Measurements from ENCODE around the gene FAM174B. TPM values are rescaled to one million over a fixed set of nuclear protein-coding genes. Genes with fewer than 3 reads are reported as not detected.
A peak's percentile ranks its signal among the peaks of the same experiment; 100 is the strongest.

The FAM174B gene
- total RNA-seq = 10 to 100 TPM in 1 of 2 donors, 1 to 10 TPM in 1; 9.9 to 23.5 TPM
- polyA plus RNA-seq (ENCODE audit: insufficient read length in 2 of 2) = 10 to 100 TPM; 16.9 to 19.0 TPM
- long read RNA-seq, donor 1, transcript FAM174B-201 (3 exons, 2,792 nt) = major isoform, 7 of 90 reads
- long read RNA-seq, donor 1, partial matches to known transcripts = 82 of 90 reads
- long read RNA-seq, donor 1, other reads (novel, unspliced or antisense) = 0 of 90 reads
- long read RNA-seq, donor 2 = 0 reads
- long read RNA-seq, donor 3, partial matches to known transcripts = 0 of 2 reads
- long read RNA-seq, donor 3, other reads (novel, unspliced or antisense) = 0 of 2 reads
- long read RNA-seq, donor 4, transcript FAM174B-201 (3 exons, 2,792 nt) = major isoform, 9 of 9 reads
- long read RNA-seq, donor 4, partial matches to known transcripts = 0 of 9 reads
- long read RNA-seq, donor 4, other reads (novel, unspliced or antisense) = 0 of 9 reads

- DNase-seq (ENCODE audit: low read depth in 4 of 6, low spot score in 6 of 6) = peak in 2 of 6 donors; percentile 78 to 88
- Histone ChIP-seq H3K4me3 (ENCODE audit: low read depth, low read length) (peak within 1 kb of the TSS; percentile 19), H3K27ac (ENCODE audit: low read depth, low read length) (peak within 1 kb of the TSS; percentile 57), H3K36me3 (ENCODE audit: control insufficient read depth, insufficient read depth, low read length) (no peaks in the 10 kb centered on the region), H3K4me1 (ENCODE audit: control insufficient read depth, insufficient read depth, low read length) (peaks cover 23% of the 10 kb centered on the region), H3K27me3 (ENCODE audit: control insufficient read depth, insufficient read depth, low read length) (no peaks in the 10 kb centered on the region), H3K9me3 (ENCODE audit: control insufficient read depth, insufficient read depth, low read length) (peaks cover 3% of the 10 kb centered on the region)
- under 1% methylated on average over 99 of the region's 100 CpGs for WGBS (ENCODE audit: insufficient coverage)
These were observed at the start of gene FAM174B for GRCh38 chr15:92655178-92655995. FAM174B (minus strand) TSS chr15:92655775.

- no peak overlapping the region for H3K27ac ChIP-seq (ENCODE audit: low read depth, low read length)
- H3K4me3 ChIP-seq (ENCODE audit: low read depth, low read length) = no peak overlapping the region
- no CpG with 5 or more reads among the region's 5 CpGs for WGBS (ENCODE audit: insufficient coverage)
- no peaks in the 10 kb centered on the region for H3K27me3 ChIP-seq (ENCODE audit: control insufficient read depth, insufficient read depth, low read length)
- no peaks in the 10 kb centered on the region for H3K36me3 ChIP-seq (ENCODE audit: control insufficient read depth, insufficient read depth, low read length)
- no peaks in the 10 kb centered on the region for H3K4me1 ChIP-seq (ENCODE audit: control insufficient read depth, insufficient read depth, low read length)
- H3K9me3 ChIP-seq (ENCODE audit: control insufficient read depth, insufficient read depth, low read length) = no peaks in the 10 kb centered on the region
- no peak for DNase-seq (ENCODE audit: low read depth in 4 of 6, low spot score in 6 of 6)
These were observed 40.5 kb upstream of the FAM174B start for GRCh38 chr15:92696096-92696495.

- no CpG with 5 or more reads among the region's 5 CpGs for WGBS (ENCODE audit: insufficient coverage)
- Histone ChIP-seq H3K27me3 (ENCODE audit: control insufficient read depth, insufficient read depth, low read length) (no peaks in the 10 kb centered on the region), H3K27ac (ENCODE audit: low read depth, low read length) (no peak overlapping the region), H3K9me3 (ENCODE audit: control insufficient read depth, insufficient read depth, low read length) (peaks cover 2% of the 10 kb centered on the region), H3K4me1 (ENCODE audit: control insufficient read depth, insufficient read depth, low read length) (no peaks in the 10 kb centered on the region), H3K4me3 (ENCODE audit: low read depth, low read length) (no peak overlapping the region), H3K36me3 (ENCODE audit: control insufficient read depth, insufficient read depth, low read length) (no peaks in the 10 kb centered on the region)
- peak in 2 of 6 donors; percentile 45 to 61 for DNase-seq (ENCODE audit: low read depth in 4 of 6, low spot score in 6 of 6)
These were observed 38.2 kb upstream of the FAM174B start for GRCh38 chr15:92693691-92694331.

- DNase-seq (ENCODE audit: low read depth in 4 of 6, low spot score in 6 of 6) = peak in 1 of 6 donors; percentile 57
- no peak overlapping the region for H3K27ac ChIP-seq (ENCODE audit: low read depth, low read length)
- 74% methylated on average over 3 of the region's 3 CpGs for WGBS (ENCODE audit: insufficient coverage)
- H3K4me3 ChIP-seq (ENCODE audit: low read depth, low read length) = no peak overlapping the region
- H3K36me3 ChIP-seq (ENCODE audit: control insufficient read depth, insufficient read depth, low read length) = no peaks in the 10 kb centered on the region
- no peaks in the 10 kb centered on the region for H3K27me3 ChIP-seq (ENCODE audit: control insufficient read depth, insufficient read depth, low read length)
- peaks cover 8% of the 10 kb centered on the region for H3K9me3 ChIP-seq (ENCODE audit: control insufficient read depth, insufficient read depth, low read length)
- no peaks in the 10 kb centered on the region for H3K4me1 ChIP-seq (ENCODE audit: control insufficient read depth, insufficient read depth, low read length)
These were observed 34.8 kb upstream of the FAM174B start for GRCh38 chr15:92690395-92690794.

DNA sequence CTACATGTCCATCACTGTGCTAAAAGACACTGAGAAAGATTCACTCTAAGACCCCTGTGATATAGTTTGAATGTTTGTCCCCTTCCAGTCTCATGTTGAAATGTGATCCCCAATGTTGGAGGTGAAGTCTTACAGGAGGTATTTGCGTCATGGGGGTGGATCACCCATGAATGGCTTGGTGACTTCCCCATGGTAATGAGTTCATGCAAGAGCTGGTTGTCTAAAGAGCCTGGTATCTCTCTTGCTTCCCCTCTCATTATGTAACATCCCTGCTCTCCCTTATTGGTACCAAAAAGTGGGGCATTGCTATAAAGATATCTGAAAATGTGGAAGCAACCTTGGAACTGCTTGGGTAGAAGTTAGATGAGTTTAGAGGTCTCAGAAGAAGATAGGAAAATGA lies 32.2 kb upstream of the FAM174B start:
- H3K27ac ChIP-seq (ENCODE audit: low read depth, low read length) = no peak overlapping the region
- no peak for DNase-seq (ENCODE audit: low read depth in 4 of 6, low spot score in 6 of 6)
- no peaks in the 10 kb centered on the region for H3K27me3 ChIP-seq (ENCODE audit: control insufficient read depth, insufficient read depth, low read length)
- WGBS (ENCODE audit: insufficient coverage) = no CpG with 5 or more reads among the region's 1 CpG
- H3K4me3 ChIP-seq (ENCODE audit: low read depth, low read length) = no peak overlapping the region
- H3K4me1 ChIP-seq (ENCODE audit: control insufficient read depth, insufficient read depth, low read length) = no peaks in the 10 kb centered on the region
- H3K36me3 ChIP-seq (ENCODE audit: control insufficient read depth, insufficient read depth, low read length) = no peaks in the 10 kb centered on the region
- H3K9me3 ChIP-seq (ENCODE audit: control insufficient read depth, insufficient read depth, low read length) = peaks cover 8% of the 10 kb centered on the region

DNA sequence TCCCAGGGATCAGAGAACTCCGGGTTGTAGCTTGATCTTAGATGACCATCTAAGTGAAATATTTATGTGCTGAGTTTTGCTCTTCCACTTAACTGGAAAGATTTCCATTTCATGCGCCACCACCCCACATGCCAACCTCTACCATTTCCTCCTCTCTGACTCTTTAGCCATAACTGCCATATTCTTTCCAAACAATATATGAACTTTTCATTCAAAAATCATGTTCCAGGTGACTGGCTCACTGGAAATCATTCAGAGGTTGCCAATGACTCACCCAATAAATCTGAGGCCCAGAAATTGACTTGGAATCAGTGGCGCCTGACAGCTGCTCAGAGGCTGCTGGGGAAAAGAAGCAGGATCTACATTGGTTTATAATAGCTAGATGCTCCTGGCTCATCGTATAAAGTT lies 31.6 kb upstream of the FAM174B start:
- 81% methylated on average over 2 of the region's 4 CpGs for WGBS (ENCODE audit: insufficient coverage)
- no peak overlapping the region for H3K4me3 ChIP-seq (ENCODE audit: low read depth, low read length)
- H3K27me3 ChIP-seq (ENCODE audit: control insufficient read depth, insufficient read depth, low read length) = no peaks in the 10 kb centered on the region
- no peak overlapping the region for H3K27ac ChIP-seq (ENCODE audit: low read depth, low read length)
- H3K4me1 ChIP-seq (ENCODE audit: control insufficient read depth, insufficient read depth, low read length) = no peaks in the 10 kb centered on the region
- DNase-seq (ENCODE audit: low read depth in 4 of 6, low spot score in 6 of 6) = no peak
- no peaks in the 10 kb centered on the region for H3K36me3 ChIP-seq (ENCODE audit: control insufficient read depth, insufficient read depth, low read length)
- peaks cover 8% of the 10 kb centered on the region for H3K9me3 ChIP-seq (ENCODE audit: control insufficient read depth, insufficient read depth, low read length)

DNA sequence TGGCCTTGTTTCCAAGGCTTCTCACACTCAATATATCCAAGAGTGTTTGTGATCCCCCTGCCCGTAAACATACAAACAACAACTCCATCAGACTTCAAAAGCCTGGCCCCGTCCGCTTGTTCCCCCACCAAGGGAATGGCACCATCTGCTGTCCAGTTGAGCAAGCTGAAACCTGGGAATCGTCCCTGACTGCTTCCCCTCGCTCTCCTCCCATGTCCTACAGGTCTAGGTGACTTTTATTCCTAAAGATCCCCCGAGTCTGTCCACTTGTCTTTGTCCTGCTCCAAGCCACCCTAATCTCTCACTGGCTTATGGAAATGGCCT lies 27.9 kb upstream of the FAM174B start:
- no peak overlapping the region for H3K27ac ChIP-seq (ENCODE audit: low read depth, low read length)
- no peak overlapping the region for H3K4me3 ChIP-seq (ENCODE audit: low read depth, low read length)
- H3K9me3 ChIP-seq (ENCODE audit: control insufficient read depth, insufficient read depth, low read length) = peaks cover 3% of the 10 kb centered on the region
- H3K27me3 ChIP-seq (ENCODE audit: control insufficient read depth, insufficient read depth, low read length) = no peaks in the 10 kb centered on the region
- DNase-seq (ENCODE audit: low read depth in 4 of 6, low spot score in 6 of 6) = peak in 1 of 6 donors; percentile 34
- peaks cover 5% of the 10 kb centered on the region for H3K4me1 ChIP-seq (ENCODE audit: control insufficient read depth, insufficient read depth, low read length)
- no peaks in the 10 kb centered on the region for H3K36me3 ChIP-seq (ENCODE audit: control insufficient read depth, insufficient read depth, low read length)
- WGBS (ENCODE audit: insufficient coverage) = 80% methylated on average over 5 of the region's 6 CpGs

DNA sequence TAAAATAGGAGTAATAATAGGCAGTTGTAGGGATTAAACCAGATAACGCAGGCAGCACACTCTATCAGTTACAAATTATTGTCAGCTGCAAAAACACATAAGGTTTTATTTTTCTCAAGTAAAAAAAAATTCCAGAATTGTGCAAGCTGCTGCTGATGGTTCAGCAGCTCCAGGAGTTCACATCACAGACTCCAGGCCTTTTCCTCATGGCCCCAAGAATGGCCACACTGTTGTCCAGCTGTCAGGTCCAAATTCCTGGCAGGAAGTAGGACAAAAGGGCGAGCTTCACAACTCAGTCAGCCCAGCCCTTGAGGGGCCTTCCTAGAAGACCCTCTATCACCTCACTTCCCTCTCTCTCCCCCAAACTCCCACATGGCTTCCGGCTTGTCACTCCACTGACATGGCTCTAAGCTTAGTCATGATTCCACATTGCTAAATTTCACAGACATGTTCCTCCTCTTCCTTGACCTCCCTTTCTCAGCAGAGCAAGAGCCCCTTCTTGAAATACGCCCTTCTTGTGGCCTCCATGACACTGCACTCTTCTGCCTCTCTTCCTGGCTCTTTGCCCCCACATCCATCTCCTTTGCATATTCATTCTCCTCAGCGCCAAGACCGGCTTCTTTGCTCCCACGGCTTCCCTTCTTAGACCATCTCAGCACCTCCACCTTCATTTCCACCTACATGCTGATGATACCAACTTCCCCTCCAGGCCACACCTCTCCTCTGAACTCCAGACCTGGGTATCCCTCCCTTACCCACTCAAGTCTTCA lies 27.4 kb upstream of the FAM174B start:
- H3K9me3 ChIP-seq (ENCODE audit: control insufficient read depth, insufficient read depth, low read length) = no peaks in the 10 kb centered on the region
- H3K4me1 ChIP-seq (ENCODE audit: control insufficient read depth, insufficient read depth, low read length) = peaks cover 5% of the 10 kb centered on the region
- H3K27me3 ChIP-seq (ENCODE audit: control insufficient read depth, insufficient read depth, low read length) = no peaks in the 10 kb centered on the region
- H3K4me3 ChIP-seq (ENCODE audit: low read depth, low read length) = no peak overlapping the region
- DNase-seq (ENCODE audit: low read depth in 4 of 6, low spot score in 6 of 6) = no peak
- peak overlapping the region; percentile 30 for H3K27ac ChIP-seq (ENCODE audit: low read depth, low read length)
- H3K36me3 ChIP-seq (ENCODE audit: control insufficient read depth, insufficient read depth, low read length) = no peaks in the 10 kb centered on the region
- 83% methylated on average over 6 of the region's 7 CpGs for WGBS (ENCODE audit: insufficient coverage)

DNA sequence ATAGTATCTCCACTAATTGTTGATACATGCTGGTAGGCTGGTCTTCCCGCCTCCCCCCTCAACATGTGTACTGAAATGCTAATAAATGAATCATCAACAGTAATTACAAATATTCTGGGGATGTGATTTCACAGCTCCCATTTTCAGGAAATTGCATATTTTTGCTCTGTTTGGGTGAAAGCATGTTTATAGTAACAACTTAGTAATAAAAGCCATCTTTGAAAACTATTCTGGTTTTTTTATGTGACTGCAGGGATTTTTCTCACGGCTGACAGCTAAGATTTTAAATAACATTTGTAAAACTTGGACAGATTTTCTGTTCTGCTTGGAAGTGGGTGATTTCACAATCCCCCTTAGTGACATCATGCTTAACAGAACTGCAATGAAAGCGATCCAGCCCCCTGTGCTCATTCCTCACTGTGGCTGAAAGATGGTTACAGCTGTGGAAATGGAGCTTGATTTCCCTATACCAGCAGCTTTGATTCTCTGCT lies 25.6 kb upstream of the FAM174B start:
- H3K9me3 ChIP-seq (ENCODE audit: control insufficient read depth, insufficient read depth, low read length) = no peaks in the 10 kb centered on the region
- no CpG with 5 or more reads among the region's 3 CpGs for WGBS (ENCODE audit: insufficient coverage)
- DNase-seq (ENCODE audit: low read depth in 4 of 6, low spot score in 6 of 6) = peak in 4 of 6 donors; percentile 27 to 92 (median 49)

More for the DNA sequence above, 25.6 kb upstream of the FAM174B start:
- Histone ChIP-seq H3K4me3 (ENCODE audit: low read depth, low read length) (no peak overlapping the region), H3K27me3 (ENCODE audit: control insufficient read depth, insufficient read depth, low read length) (no peaks in the 10 kb centered on the region), H3K27ac (ENCODE audit: low read depth, low read length) (no peak overlapping the region), H3K36me3 (ENCODE audit: control insufficient read depth, insufficient read depth, low read length) (no peaks in the 10 kb centered on the region), H3K4me1 (ENCODE audit: control insufficient read depth, insufficient read depth, low read length) (peaks cover 5% of the 10 kb centered on the region)
